Measurements from ENCODE around the gene LRPAP1. TPM values are rescaled to one million over a fixed set of nuclear protein-coding genes. Genes with fewer than 3 reads are reported as not detected.
"Not testable (repeated sequence)": the region's sequence is repeated elsewhere in the genome, so short reads cannot be mapped to it uniquely, and the experiment has no call there.

The LRPAP1 gene
- polyA plus RNA-seq, 1 donor (not counting 4 experiments of a cell fraction or from before 2014, with no cell fraction given): 121 TPM

DNA sequence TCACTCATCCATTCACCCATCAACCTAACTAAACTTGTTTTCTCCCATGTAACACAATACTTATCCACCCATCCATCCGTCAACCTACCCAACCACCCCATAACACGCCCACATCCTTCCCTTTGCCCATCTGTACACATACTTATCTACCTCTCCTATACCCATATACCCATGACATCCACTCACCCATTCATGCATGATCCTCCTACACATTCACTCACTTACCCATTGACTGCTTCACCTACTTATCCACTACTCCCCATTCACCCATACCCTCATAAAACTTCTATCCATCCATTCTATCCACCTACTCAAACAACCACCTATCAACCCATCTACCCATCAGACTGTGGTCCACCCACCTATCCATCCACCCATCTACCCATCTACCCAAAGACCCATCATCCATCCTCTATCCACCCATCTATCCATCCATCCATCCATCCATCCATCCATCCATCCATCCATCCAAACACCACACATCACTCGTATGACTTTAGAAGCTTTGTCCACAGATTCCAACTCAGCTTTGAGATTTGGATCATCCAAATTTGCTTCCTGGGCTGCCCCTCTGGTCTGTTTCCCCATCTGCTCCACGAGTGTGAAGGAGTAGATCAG, 46.4 kb upstream of the LRPAP1 start:
- H3K27ac ChIP-seq (ENCODE audit: control insufficient read depth, insufficient read depth, low read length); H3K79me2 ChIP-seq (ENCODE audit: control insufficient read depth, insufficient read depth, low read length); dilution Hi-C loops (cut with MboI; ENCODE audit: extremely low pct_ligation_motif_present, low sequenced_read_pairs); FAIRE-seq; H2AFZ ChIP-seq (ENCODE audit: control insufficient read depth, low read length); H4K20me1 ChIP-seq (ENCODE audit: control insufficient read depth, extremely low read depth, insufficient read depth, low read length); H3K9me3 ChIP-seq (ENCODE audit: control insufficient read depth, low read depth, low read length); H3K9ac ChIP-seq (ENCODE audit: control insufficient read depth, extremely low read depth, insufficient read depth, low read length); H3K36me3 ChIP-seq (ENCODE audit: control insufficient read depth in 2 of 2, extremely low read depth in 1 of 2, insufficient read depth in 2 of 2, low read length in 2 of 2); H3K27me3 ChIP-seq (ENCODE audit: control insufficient read depth, extremely low read depth, insufficient read depth, low read length); H3K9me1 ChIP-seq (ENCODE audit: control insufficient read depth, extremely low read depth, insufficient read depth, low read length); DNase-seq (ENCODE audit: low read depth, low spot score); H3K4me1 ChIP-seq (ENCODE audit: control insufficient read depth, extremely low read depth, insufficient read depth, low read length); H3K4me2 ChIP-seq (ENCODE audit: control insufficient read depth, extremely low read depth, insufficient read depth, low read depth, low read length); H3K4me3 ChIP-seq (ENCODE audit: control insufficient read depth in 2 of 3, extremely low read depth in 1 of 3, insufficient read depth in 2 of 3, low read depth in 1 of 3, low read length in 3 of 3): not testable (repeated sequence)

DNA sequence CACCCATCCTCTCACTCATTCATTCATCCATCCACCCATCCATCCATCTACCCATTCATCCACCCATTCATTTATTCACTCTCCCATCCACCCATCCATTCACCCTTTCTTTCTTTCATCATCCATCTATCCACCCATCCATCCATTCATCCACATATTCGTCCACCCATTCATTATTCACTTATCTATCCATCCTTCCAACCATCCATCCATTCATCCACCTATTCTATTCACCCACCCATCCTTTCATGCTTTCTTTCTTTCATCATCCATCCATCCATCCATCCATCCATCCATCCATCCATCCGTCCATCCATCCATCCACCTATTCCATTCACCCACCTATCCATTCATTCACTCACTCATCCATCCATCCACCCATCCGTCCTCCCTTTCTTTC, 45.8 kb upstream of the LRPAP1 start:
- H3K9me3 ChIP-seq (ENCODE audit: control insufficient read depth, low read depth, low read length); H2AFZ ChIP-seq (ENCODE audit: control insufficient read depth, low read length); H3K4me1 ChIP-seq (ENCODE audit: control insufficient read depth, extremely low read depth, insufficient read depth, low read length); H3K79me2 ChIP-seq (ENCODE audit: control insufficient read depth, insufficient read depth, low read length); H3K4me2 ChIP-seq (ENCODE audit: control insufficient read depth, extremely low read depth, insufficient read depth, low read depth, low read length); H3K36me3 ChIP-seq (ENCODE audit: control insufficient read depth in 2 of 2, extremely low read depth in 1 of 2, insufficient read depth in 2 of 2, low read length in 2 of 2); dilution Hi-C loops (cut with MboI; ENCODE audit: extremely low pct_ligation_motif_present, low sequenced_read_pairs); H3K27ac ChIP-seq (ENCODE audit: control insufficient read depth, insufficient read depth, low read length); H3K9me1 ChIP-seq (ENCODE audit: control insufficient read depth, extremely low read depth, insufficient read depth, low read length); H3K4me3 ChIP-seq (ENCODE audit: control insufficient read depth in 2 of 3, extremely low read depth in 1 of 3, insufficient read depth in 2 of 3, low read depth in 1 of 3, low read length in 3 of 3); H4K20me1 ChIP-seq (ENCODE audit: control insufficient read depth, extremely low read depth, insufficient read depth, low read length); FAIRE-seq; H3K9ac ChIP-seq (ENCODE audit: control insufficient read depth, extremely low read depth, insufficient read depth, low read length); H3K27me3 ChIP-seq (ENCODE audit: control insufficient read depth, extremely low read depth, insufficient read depth, low read length); DNase-seq (ENCODE audit: low read depth, low spot score): not testable (repeated sequence)

DNA sequence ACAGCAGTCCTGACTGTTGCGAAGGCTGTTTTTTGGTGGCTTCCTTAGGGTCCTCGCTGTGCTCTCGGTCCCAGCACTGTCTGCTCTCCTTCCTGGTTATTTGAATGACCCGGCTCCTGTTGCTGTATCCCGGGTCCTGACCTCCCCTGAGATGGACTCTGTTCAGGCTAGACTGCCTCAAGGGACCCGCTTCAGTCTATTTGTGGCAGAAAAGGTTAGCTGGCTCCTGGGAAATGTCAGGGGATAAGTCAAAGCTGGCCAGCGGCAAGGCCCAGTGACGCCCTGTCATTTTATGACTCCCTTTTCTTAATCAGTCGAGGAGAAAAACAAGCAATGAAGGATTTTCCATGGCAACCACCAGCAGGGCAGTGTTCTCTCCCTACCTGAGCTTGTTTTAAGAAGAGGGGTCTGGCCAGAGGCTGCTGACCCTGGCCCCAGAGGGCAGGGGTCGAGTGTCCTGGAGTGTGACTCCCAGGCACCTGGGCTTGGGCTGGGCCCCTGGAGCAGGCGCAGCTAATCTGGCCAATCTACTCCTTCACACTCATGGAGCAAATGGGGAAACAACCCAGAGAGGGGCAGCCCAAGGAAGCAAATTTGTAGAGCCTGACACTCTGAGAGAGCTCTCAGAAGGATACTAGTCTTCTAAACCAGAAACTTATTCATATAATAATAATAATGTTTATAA, 45.1 kb upstream of the LRPAP1 start:
- H3K4me2 ChIP-seq (ENCODE audit: control insufficient read depth, extremely low read depth, insufficient read depth, low read depth, low read length); H3K36me3 ChIP-seq (ENCODE audit: control insufficient read depth in 2 of 2, extremely low read depth in 1 of 2, insufficient read depth in 2 of 2, low read length in 2 of 2); dilution Hi-C loops (cut with MboI; ENCODE audit: extremely low pct_ligation_motif_present, low sequenced_read_pairs); H3K79me2 ChIP-seq (ENCODE audit: control insufficient read depth, insufficient read depth, low read length); H3K9me3 ChIP-seq (ENCODE audit: control insufficient read depth, low read depth, low read length); H2AFZ ChIP-seq (ENCODE audit: control insufficient read depth, low read length); DNase-seq (ENCODE audit: low read depth, low spot score); FAIRE-seq; H3K27me3 ChIP-seq (ENCODE audit: control insufficient read depth, extremely low read depth, insufficient read depth, low read length); H3K9me1 ChIP-seq (ENCODE audit: control insufficient read depth, extremely low read depth, insufficient read depth, low read length); H4K20me1 ChIP-seq (ENCODE audit: control insufficient read depth, extremely low read depth, insufficient read depth, low read length); H3K9ac ChIP-seq (ENCODE audit: control insufficient read depth, extremely low read depth, insufficient read depth, low read length); H3K27ac ChIP-seq (ENCODE audit: control insufficient read depth, insufficient read depth, low read length); H3K4me1 ChIP-seq (ENCODE audit: control insufficient read depth, extremely low read depth, insufficient read depth, low read length); H3K4me3 ChIP-seq (ENCODE audit: control insufficient read depth in 2 of 3, extremely low read depth in 1 of 3, insufficient read depth in 2 of 3, low read depth in 1 of 3, low read length in 3 of 3): not testable (repeated sequence)

DNA sequence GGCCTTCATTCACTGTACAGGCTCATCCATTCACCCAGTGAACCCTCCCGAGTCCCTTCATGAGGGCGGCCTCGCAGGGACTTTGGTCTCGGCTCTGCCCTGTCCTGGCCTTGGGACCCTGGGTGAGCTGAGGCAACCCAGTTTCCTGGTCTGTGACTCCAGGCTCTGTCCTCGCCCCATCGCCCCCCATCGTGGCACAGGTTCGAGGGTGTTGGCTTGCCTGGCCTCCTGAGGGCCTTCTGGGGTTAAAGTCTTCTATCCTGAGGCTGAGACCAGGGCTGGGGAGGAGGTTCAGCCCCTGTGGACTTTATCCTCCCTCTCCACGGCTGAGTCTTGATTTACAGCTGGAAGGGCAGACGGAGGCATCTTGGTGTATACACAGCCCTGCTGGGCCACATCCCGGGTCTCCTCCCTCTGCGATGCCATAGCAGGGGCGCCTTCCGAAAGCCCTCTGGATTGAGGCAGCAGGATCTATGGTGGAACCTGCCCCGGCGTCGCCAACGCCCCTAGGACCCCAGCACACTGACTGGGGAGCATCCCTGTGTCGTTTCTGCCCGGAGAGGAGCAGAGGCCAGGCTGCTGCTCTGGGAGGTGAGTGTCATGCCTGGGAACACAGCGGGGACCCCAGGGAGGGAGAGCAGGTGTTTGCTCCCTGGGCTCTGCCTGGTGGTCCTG, 44.4 kb upstream of the LRPAP1 start:
- H3K9ac ChIP-seq (ENCODE audit: control insufficient read depth, extremely low read depth, insufficient read depth, low read length); H3K36me3 ChIP-seq (ENCODE audit: control insufficient read depth in 2 of 2, extremely low read depth in 1 of 2, insufficient read depth in 2 of 2, low read length in 2 of 2); H3K4me1 ChIP-seq (ENCODE audit: control insufficient read depth, extremely low read depth, insufficient read depth, low read length); H3K4me3 ChIP-seq (ENCODE audit: control insufficient read depth in 2 of 3, extremely low read depth in 1 of 3, insufficient read depth in 2 of 3, low read depth in 1 of 3, low read length in 3 of 3); H4K20me1 ChIP-seq (ENCODE audit: control insufficient read depth, extremely low read depth, insufficient read depth, low read length); H3K27me3 ChIP-seq (ENCODE audit: control insufficient read depth, extremely low read depth, insufficient read depth, low read length); dilution Hi-C loops (cut with MboI; ENCODE audit: extremely low pct_ligation_motif_present, low sequenced_read_pairs); H3K79me2 ChIP-seq (ENCODE audit: control insufficient read depth, insufficient read depth, low read length); FAIRE-seq; H2AFZ ChIP-seq (ENCODE audit: control insufficient read depth, low read length); H3K9me1 ChIP-seq (ENCODE audit: control insufficient read depth, extremely low read depth, insufficient read depth, low read length); H3K4me2 ChIP-seq (ENCODE audit: control insufficient read depth, extremely low read depth, insufficient read depth, low read depth, low read length); H3K9me3 ChIP-seq (ENCODE audit: control insufficient read depth, low read depth, low read length); DNase-seq (ENCODE audit: low read depth, low spot score); H3K27ac ChIP-seq (ENCODE audit: control insufficient read depth, insufficient read depth, low read length): not testable (repeated sequence)

Data from keratinocyte (primary cell).